GM18502 (cell line): ENCODE measurements around the gene EFNB1.
"Not testable (repeated sequence)": the region's sequence is repeated elsewhere in the genome, so short reads cannot be mapped to it uniquely, and the experiment has no call there.

Experiments
- ATAC-seq: cut with Tn5 transposase; IDR thresholded peaks from one replicate; pipeline ENCODE4 v1.9.1; 2021; ENCODE audit warnings: mild to moderate bottlenecking; ENCODE audit not compliant: unreplicated experiment, poor library complexity

Gene EFNB1

GRCh38 chrX:68828740-68829581 is at the start of gene EFNB1:
TSS of gene EFNB1 (plus strand) at chrX:68829021. CDS start at chrX:68829777, 756 bp downstream.
- peak; percentile 91 for ATAC-seq

- ATAC-seq: not testable (repeated sequence)
Observed at GRCh38 chrX:68781295-68781694, 47.5 kb upstream of the EFNB1 start.

- no peak for ATAC-seq
Observed at GRCh38 chrX:68784816-68785215, 44.0 kb upstream of the EFNB1 start.

- ATAC-seq: not testable (repeated sequence)
Observed at GRCh38 chrX:68786581-68786980, 42.2 kb upstream of the EFNB1 start.

GRCh38 chrX:68789966-68790365 is 38.9 kb upstream of the EFNB1 start:
- no peak for ATAC-seq

GRCh38 chrX:68792083-68792482 is 36.7 kb upstream of the EFNB1 start:
- ATAC-seq: no peak

GRCh38 chrX:68794461-68794860 is 34.4 kb upstream of the EFNB1 start:
- ATAC-seq: no peak

GRCh38 chrX:68795741-68796140 is 33.1 kb upstream of the EFNB1 start:
- no peak for ATAC-seq

GRCh38 chrX:68798400-68798799 is 30.4 kb upstream of the EFNB1 start:
- ATAC-seq: not testable (repeated sequence)

- no peak for ATAC-seq
Observed at GRCh38 chrX:68801737-68802290, 27.0 kb upstream of the EFNB1 start.

- ATAC-seq: no peak
Observed at GRCh38 chrX:68807818-68808217, 21.0 kb upstream of the EFNB1 start.

GRCh38 chrX:68808686-68809357 is 20.0 kb upstream of the EFNB1 start:
- no peak for ATAC-seq

GRCh38 chrX:68820476-68821110 is 8.2 kb upstream of the EFNB1 start:
- ATAC-seq: no peak

GRCh38 chrX:68821616-68822015 is 7.2 kb upstream of the EFNB1 start:
- no peak for ATAC-seq

GRCh38 chrX:68822641-68823410 is 6.0 kb upstream of the EFNB1 start:
- peak; percentile 67 for ATAC-seq

GRCh38 chrX:68823413-68824151 is 5.2 kb upstream of the EFNB1 start:
- ATAC-seq: no peak

GRCh38 chrX:68824152-68824433 is 4.7 kb upstream of the EFNB1 start:
- no peak for ATAC-seq

GRCh38 chrX:68824565-68825125 is 4.2 kb upstream of the EFNB1 start:
- no peak for ATAC-seq
